Stimulated activated naive CD8-positive, alpha-beta T cell treated with anti-CD3 and anti-CD28 coated beads, Interleukin-15, Interleukin-2, amounts not matched to agents 100 ng/mL and 50 ng/mL, for 24 hours (primary cell): ENCODE results near the gene ZRANB2.
A peak's percentile ranks its signal among the peaks of the same experiment; 100 is the strongest.

Experiments
- H3K27ac Mint-ChIP-seq: one replicate; pipeline ENCODE4 v1.8.0; 2021; ENCODE audit warnings: mild to moderate bottlenecking, mixed read lengths
- H3K27me3 Mint-ChIP-seq: one replicate; pipeline ENCODE4 v1.8.0; 2021; ENCODE audit warnings: mixed read lengths
- H3K36me3 Mint-ChIP-seq: one replicate; pipeline ENCODE4 v1.8.0; 2021; ENCODE audit warnings: low read depth, mixed read lengths
- H3K4me1 Mint-ChIP-seq: one replicate; pipeline ENCODE4 v1.8.0; 2021; ENCODE audit warnings: low read depth, mixed read lengths
- H3K4me3 Mint-ChIP-seq: one replicate; pipeline ENCODE4 v1.8.0; 2021; ENCODE audit warnings: mild to moderate bottlenecking, mixed read lengths
- H3K9me3 Mint-ChIP-seq: one replicate; pipeline ENCODE4 v1.8.0; 2021; ENCODE audit warnings: mixed read lengths

Gene ZRANB2

GRCh38 chr1:71086331-71086730, 5.5 kb upstream of the ZRANB2 start:
- H3K9me3 Mint-ChIP-seq, result no peaks in the 10 kb centered on the region
- H3K27ac Mint-ChIP-seq, result no peak overlapping the region

GRCh38 chr1:71083271-71083670, 2.4 kb upstream of the ZRANB2 start:
- Mint-ChIP-seq H3K9me3 (no peaks in the 10 kb centered on the region), H3K4me3 (no peak overlapping the region), H3K27me3 (peaks cover 14% of the 10 kb centered on the region), H3K4me1 (peaks cover 22% of the 10 kb centered on the region), H3K36me3 (peaks cover 14% of the 10 kb centered on the region), H3K27ac (no peak overlapping the region)

More at GRCh38 chr1:71086331-71086730, 5.5 kb upstream of the ZRANB2 start:
- peaks cover 6% of the 10 kb centered on the region for H3K4me1 Mint-ChIP-seq
- no peaks in the 10 kb centered on the region for H3K36me3 Mint-ChIP-seq
- no peak overlapping the region for H3K4me3 Mint-ChIP-seq
- peaks cover 21% of the 10 kb centered on the region for H3K27me3 Mint-ChIP-seq

GRCh38 chr1:71081697-71082080, 854 bp upstream of the ZRANB2 start:
- Mint-ChIP-seq H3K4me3 (peak overlapping the region; percentile 99), H3K36me3 (peaks cover 26% of the 10 kb centered on the region), H3K4me1 (peaks cover 28% of the 10 kb centered on the region), H3K27me3 (peaks cover 10% of the 10 kb centered on the region), H3K9me3 (no peaks in the 10 kb centered on the region), H3K27ac (peak overlapping the region; percentile 87)

- Mint-ChIP-seq H3K4me1 (peaks cover 37% of the 10 kb centered on the region), H3K27me3 (peaks cover 10% of the 10 kb centered on the region), H3K27ac (peak overlapping the region; percentile 99), H3K9me3 (no peaks in the 10 kb centered on the region), H3K36me3 (peaks cover 40% of the 10 kb centered on the region), H3K4me3 (peak overlapping the region; percentile 99)
These were observed 551 bp downstream of the ZRANB2 start for GRCh38 chr1:71080230-71080738.

- Mint-ChIP-seq H3K36me3 (peaks cover 87% of the 10 kb centered on the region), H3K4me1 (peaks cover 40% of the 10 kb centered on the region), H3K9me3 (no peaks in the 10 kb centered on the region), H3K27ac (peak overlapping the region; percentile 21), H3K27me3 (no peaks in the 10 kb centered on the region), H3K4me3 (no peak overlapping the region)
These were observed 6.2 kb downstream of the ZRANB2 start for GRCh38 chr1:71074681-71075080.

GRCh38 chr1:71072273-71072672, 8.6 kb downstream of the ZRANB2 start:
- peaks cover 26% of the 10 kb centered on the region for H3K4me1 Mint-ChIP-seq
- H3K9me3 Mint-ChIP-seq, result no peaks in the 10 kb centered on the region
- peaks cover 88% of the 10 kb centered on the region for H3K36me3 Mint-ChIP-seq
- no peaks in the 10 kb centered on the region for H3K27me3 Mint-ChIP-seq
- H3K27ac Mint-ChIP-seq, result no peak overlapping the region
- no peak overlapping the region for H3K4me3 Mint-ChIP-seq

- Mint-ChIP-seq H3K4me3 (no peak overlapping the region), H3K36me3 (peaks cover 85% of the 10 kb centered on the region), H3K27me3 (no peaks in the 10 kb centered on the region), H3K9me3 (no peaks in the 10 kb centered on the region), H3K4me1 (peaks cover 26% of the 10 kb centered on the region), H3K27ac (peak overlapping the region; percentile 65)
These were observed 9.1 kb downstream of the ZRANB2 start for GRCh38 chr1:71071720-71072119.

- no peaks in the 10 kb centered on the region for H3K9me3 Mint-ChIP-seq
- no peak overlapping the region for H3K4me3 Mint-ChIP-seq
- H3K36me3 Mint-ChIP-seq, result peaks cover 85% of the 10 kb centered on the region
- peak overlapping the region; percentile 52 for H3K27ac Mint-ChIP-seq
- no peaks in the 10 kb centered on the region for H3K27me3 Mint-ChIP-seq
- H3K4me1 Mint-ChIP-seq, result peaks cover 10% of the 10 kb centered on the region
These were observed 12.3 kb downstream of the ZRANB2 start for GRCh38 chr1:71068325-71069240.

GRCh38 chr1:71054791-71055190, 26.0 kb downstream of the ZRANB2 start:
- peaks cover 3% of the 10 kb centered on the region for H3K27me3 Mint-ChIP-seq
- no peak overlapping the region for H3K4me3 Mint-ChIP-seq
- H3K27ac Mint-ChIP-seq, result no peak overlapping the region
- peaks cover 24% of the 10 kb centered on the region for H3K36me3 Mint-ChIP-seq
- no peaks in the 10 kb centered on the region for H3K9me3 Mint-ChIP-seq
- no peaks in the 10 kb centered on the region for H3K4me1 Mint-ChIP-seq

GRCh38 chr1:71054281-71054731, 26.5 kb downstream of the ZRANB2 start:
- peaks cover 21% of the 10 kb centered on the region for H3K36me3 Mint-ChIP-seq

GRCh38 chr1:71053758-71054157, 27.1 kb downstream of the ZRANB2 start:
- no peaks in the 10 kb centered on the region for H3K4me1 Mint-ChIP-seq
- H3K4me3 Mint-ChIP-seq, result no peak overlapping the region
- peaks cover 11% of the 10 kb centered on the region for H3K27me3 Mint-ChIP-seq
- H3K9me3 Mint-ChIP-seq, result no peaks in the 10 kb centered on the region
- no peak overlapping the region for H3K27ac Mint-ChIP-seq
- peaks cover 16% of the 10 kb centered on the region for H3K36me3 Mint-ChIP-seq

More at GRCh38 chr1:71054281-71054731, 26.5 kb downstream of the ZRANB2 start:
- no peak overlapping the region for H3K4me3 Mint-ChIP-seq
- H3K4me1 Mint-ChIP-seq, result no peaks in the 10 kb centered on the region
- no peaks in the 10 kb centered on the region for H3K9me3 Mint-ChIP-seq
- H3K27ac Mint-ChIP-seq, result no peak overlapping the region
- H3K27me3 Mint-ChIP-seq, result peaks cover 5% of the 10 kb centered on the region

- no peak overlapping the region for H3K4me3 Mint-ChIP-seq
- H3K9me3 Mint-ChIP-seq, result no peaks in the 10 kb centered on the region
- H3K27ac Mint-ChIP-seq, result no peak overlapping the region
- H3K4me1 Mint-ChIP-seq, result peaks cover 1% of the 10 kb centered on the region
- peaks cover 15% of the 10 kb centered on the region for H3K27me3 Mint-ChIP-seq
- peaks cover 10% of the 10 kb centered on the region for H3K36me3 Mint-ChIP-seq
These were observed 27.7 kb downstream of the ZRANB2 start for GRCh38 chr1:71053146-71053545.

GRCh38 chr1:71049951-71050598, 30.8 kb downstream of the ZRANB2 start:
- Mint-ChIP-seq H3K9me3 (no peaks in the 10 kb centered on the region), H3K4me1 (peaks cover 15% of the 10 kb centered on the region), H3K27ac (no peak overlapping the region), H3K36me3 (no peaks in the 10 kb centered on the region), H3K27me3 (peaks cover 38% of the 10 kb centered on the region), H3K4me3 (no peak overlapping the region)

- no peak within 1 kb of the TSS for H3K27ac Mint-ChIP-seq
- H3K36me3 Mint-ChIP-seq, result no peaks in the 10 kb centered on the region
- peaks cover 15% of the 10 kb centered on the region for H3K4me1 Mint-ChIP-seq
- H3K4me3 Mint-ChIP-seq, result peak within 1 kb of the TSS; percentile 70
- no peaks in the 10 kb centered on the region for H3K9me3 Mint-ChIP-seq
- H3K27me3 Mint-ChIP-seq, result peaks cover 44% of the 10 kb centered on the region
These were observed 32.9 kb downstream of the ZRANB2 start, which contains the start of gene PTGER3 for GRCh38 chr1:71047635-71048607. TSS of gene PTGER3 (minus strand) at chr1:71047816. CDS start at chr1:71047577, 239 bp downstream.
